ENCODE measurements around the gene KNL1.

DNA sequence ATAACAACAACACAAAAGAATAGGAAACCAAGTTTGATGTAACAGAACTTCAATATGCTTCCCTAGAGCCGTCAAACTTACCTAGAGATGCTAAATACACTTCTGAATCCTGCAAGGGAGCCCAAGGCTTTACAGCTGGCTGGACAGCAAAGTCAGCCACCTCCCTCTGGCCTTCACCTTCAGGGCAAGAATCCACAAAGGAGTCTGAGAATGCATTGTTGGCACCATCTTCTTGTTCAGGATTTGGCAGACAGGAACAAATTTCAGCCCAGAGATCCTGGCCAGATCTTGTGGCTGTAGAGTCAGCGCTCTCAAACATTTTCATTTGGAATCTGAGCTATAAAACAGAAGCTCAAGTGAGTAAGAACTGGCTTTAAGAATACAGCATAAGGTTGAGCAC is 31.4 kb upstream of the KNL1 start:
- TF ChIP-seq, protein P1, sequence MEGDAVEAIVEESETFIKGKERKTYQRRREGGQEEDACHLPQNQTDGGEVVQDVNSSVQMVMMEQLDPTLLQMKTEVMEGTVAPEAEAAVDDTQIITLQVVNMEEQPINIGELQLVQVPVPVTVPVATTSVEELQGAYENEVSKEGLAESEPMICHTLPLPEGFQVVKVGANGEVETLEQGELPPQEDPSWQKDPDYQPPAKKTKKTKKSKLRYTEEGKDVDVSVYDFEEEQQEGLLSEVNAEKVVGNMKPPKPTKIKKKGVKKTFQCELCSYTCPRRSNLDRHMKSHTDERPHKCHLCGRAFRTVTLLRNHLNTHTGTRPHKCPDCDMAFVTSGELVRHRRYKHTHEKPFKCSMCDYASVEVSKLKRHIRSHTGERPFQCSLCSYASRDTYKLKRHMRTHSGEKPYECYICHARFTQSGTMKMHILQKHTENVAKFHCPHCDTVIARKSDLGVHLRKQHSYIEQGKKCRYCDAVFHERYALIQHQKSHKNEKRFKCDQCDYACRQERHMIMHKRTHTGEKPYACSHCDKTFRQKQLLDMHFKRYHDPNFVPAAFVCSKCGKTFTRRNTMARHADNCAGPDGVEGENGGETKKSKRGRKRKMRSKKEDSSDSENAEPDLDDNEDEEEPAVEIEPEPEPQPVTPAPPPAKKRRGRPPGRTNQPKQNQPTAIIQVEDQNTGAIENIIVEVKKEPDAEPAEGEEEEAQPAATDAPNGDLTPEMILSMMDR (IDR thresholded peaks at IDR 0.05 in 4 of 5, conservative IDR thresholded peaks at IDR 0.05 in 1 of 5) = no peak
- no peak for TF ChIP-seq POLR2A (IDR thresholded peaks at IDR 0.05)

Measured in gastrocnemius medialis (tissue), 4 donors.